ENCODE results near the gene WTAP.

- TF ChIP-seq CTCF (IDR thresholded peaks at IDR 0.05; ENCODE audit: low read length) = no peak
- TF ChIP-seq EZH2 (optimal IDR thresholded peaks at IDR 0.05; ENCODE audit: low read depth, low read length) = no peak
- TF ChIP-seq EZH2phosphoT487 (IDR thresholded peaks at IDR 0.05; ENCODE audit: low read length) = no peak
Measured at GRCh38 chr6:159742165-159742564, 14.9 kb downstream of the WTAP start.
